A673 (cell line): ENCODE results near the gene HOXD3. TPM values are rescaled to one million over a fixed set of nuclear protein-coding genes. Genes with fewer than 3 reads are reported as not detected.

ENCODE experiments used
- BruUV-seq: library from RNA; stranded (reverse); fragments of 400-500 nt; replicated peaks from 2 replicates; lab custom pipeline; 2021; lab: Mats Ljungman, UMichigan
- CTCF ChIA-PET: fragments of 300-600 bp; sonication (Branson Sonifier 250); formaldehyde crosslinking; loops from one replicate; lab custom pipeline; 2022; ENCODE audit warnings: antibody characterized with exemption; lab: Charles Lee
- POLR2A ChIA-PET: fragments of 300-600 bp; sonication (Branson Sonifier 250); formaldehyde crosslinking; loops from one replicate; lab custom pipeline; 2022; ENCODE audit warnings: antibody characterized with exemption; ENCODE audit not compliant: low non-redundant PET; lab: Charles Lee
- DNase-seq: peaks from one replicate; pipeline ENCODE4 v3.0.0-alpha.2; 2015; ENCODE audit warnings: low spot score
- H3K27ac ChIP-seq: fragments of 200-600 bp; sonication (generic); 2 replicates; pipeline ENCODE4 v1.5.1; 2016; ENCODE audit warnings: mixed run types, low read depth, mild to moderate bottlenecking, mixed read lengths, antibody characterized with exemption, low read length; ENCODE audit not compliant: poor library complexity, severe bottlenecking
- H3K27me3 ChIP-seq: fragments of 200-600 bp; sonication (generic); replicated peaks from 2 replicates; pipeline ENCODE4 v1.6.1; 2017; ENCODE audit warnings: mixed run types, low read depth, mild to moderate bottlenecking, mixed read lengths, antibody characterized with exemption, low read length; ENCODE audit not compliant: insufficient read depth, poor library complexity
- H3K36me3 ChIP-seq: fragments of 200-600 bp; sonication (generic); 2 replicates; pipeline ENCODE4 v1.6.1; 2016; ENCODE audit warnings: mixed run types, mild to moderate bottlenecking, mixed read lengths, antibody characterized with exemption, low read length; ENCODE audit not compliant: insufficient read depth, poor library complexity, severe bottlenecking
- H3K4me1 ChIP-seq: fragments of 200-600 bp; sonication (generic); 2 replicates; pipeline ENCODE4 v1.6.1; 2017; ENCODE audit warnings: mixed run types, mild to moderate bottlenecking, mixed read lengths, antibody characterized with exemption, low read length; ENCODE audit not compliant: insufficient read depth, poor library complexity, severe bottlenecking
- H3K4me3 ChIP-seq: fragments of 200-600 bp; sonication (generic); 2 replicates; pipeline ENCODE4 v1.5.1; 2016; ENCODE audit warnings: low read depth, mixed run types, mild to moderate bottlenecking, mixed read lengths, low read length; ENCODE audit not compliant: poor library complexity, severe bottlenecking
- H3K9me3 ChIP-seq: fragments of 200-600 bp; sonication (generic); 2 replicates; pipeline ENCODE4 v1.6.1; 2016; ENCODE audit warnings: mixed run types, low read depth, mild to moderate bottlenecking, mixed read lengths, antibody characterized with exemption, low read length; ENCODE audit not compliant: poor library complexity, severe bottlenecking
- CTCF ChIP-seq: fragments of 300-800, 200-600 bp; sonication (generic); conservative IDR thresholded peaks from 2 replicates; pipeline ENCODE4 v1.5.1; 2017; ENCODE audit warnings: low read depth, mild to moderate bottlenecking, antibody characterized with exemption, low read length, moderate library complexity, mixed read lengths
- EZH2 ChIP-seq: fragments of 200-600 bp; sonication (generic); IDR thresholded peaks from 2 replicates; pipeline ENCODE4 v1.6.1; 2017; ENCODE audit warnings: borderline replicate concordance, low read depth, mild to moderate bottlenecking, mixed read lengths, antibody characterized with exemption, low read length; ENCODE audit not compliant: poor library complexity, severe bottlenecking
- intact Hi-C: fragments of 100-400 bp; cut with micrococcal nuclease; formaldehyde crosslinking; loops from one replicate; pipeline ENCODE4 v1.10.0; 2022; ENCODE audit not compliant: unreplicated experiment
- total RNA-seq: library from RNA; stranded (reverse); gene quantifications from 2 replicates; pipeline ENCODE4 v1.2.3, GENCODE V29; 2021

The HOXD3 gene
- total RNA-seq, 1 experiment from 2014 or later, result 41.3 TPM

GRCh38 chr2:176163672-176164056 lies 6.6 kb downstream of the HOXD3 start:
- Histone ChIP-seq H3K36me3 (peaks cover 10% of the 10 kb centered on the region), H3K27me3 (no peaks in the 10 kb centered on the region), H3K4me1 (peaks cover 13% of the 10 kb centered on the region), H3K4me3 (no peak overlapping the region), H3K27ac (no peak overlapping the region), H3K9me3 (no peaks in the 10 kb centered on the region)
- DNase-seq, result no peak
- BruUV-seq, result no TSS peak
- intact Hi-C loops, result no loop called here
- ChIA-PET CTCF (no interaction called here), POLR2A (no interaction called here)
- TF ChIP-seq CTCF (no peak), EZH2 (no peak)

- CTCF ChIA-PET, result no interaction called here
- no peaks in the 10 kb centered on the region for H3K27me3 ChIP-seq
- no peak overlapping the region for H3K27ac ChIP-seq
- no TSS peak for BruUV-seq
- TF ChIP-seq EZH2 (no peak), CTCF (no peak)
- no peak overlapping the region for H3K4me3 ChIP-seq
- DNase-seq, result no peak
- no peaks in the 10 kb centered on the region for H3K9me3 ChIP-seq
- intact Hi-C loops, result no loop called here
- POLR2A ChIA-PET, result no interaction called here
- peaks cover 8% of the 10 kb centered on the region for H3K4me1 ChIP-seq
- peaks cover 10% of the 10 kb centered on the region for H3K36me3 ChIP-seq
Observed at GRCh38 chr2:176164201-176164600, 7.1 kb downstream of the HOXD3 start.

- intact Hi-C loops, result no loop called here
- Histone ChIP-seq H3K4me3 (no peak overlapping the region), H3K27me3 (no peaks in the 10 kb centered on the region), H3K27ac (no peak overlapping the region), H3K4me1 (peaks cover 3% of the 10 kb centered on the region), H3K9me3 (no peaks in the 10 kb centered on the region), H3K36me3 (peaks cover 7% of the 10 kb centered on the region)
- BruUV-seq, result no TSS peak
- CTCF ChIA-PET, result no interaction called here
- POLR2A ChIA-PET, result no interaction called here
- no peak for DNase-seq
- TF ChIP-seq CTCF (no peak), EZH2 (no peak)
Observed at GRCh38 chr2:176164611-176165369, 7.7 kb downstream of the HOXD3 start.
